GM18909 (cell line): Measurements from ENCODE around the gene SEMA4A.

Experiments used
- ATAC-seq: cut with Tn5 transposase; IDR thresholded peaks from one replicate; pipeline ENCODE4 v1.9.1; 2021; ENCODE audit warnings: mild to moderate bottlenecking; ENCODE audit not compliant: unreplicated experiment, poor library complexity

Gene SEMA4A

DNA sequence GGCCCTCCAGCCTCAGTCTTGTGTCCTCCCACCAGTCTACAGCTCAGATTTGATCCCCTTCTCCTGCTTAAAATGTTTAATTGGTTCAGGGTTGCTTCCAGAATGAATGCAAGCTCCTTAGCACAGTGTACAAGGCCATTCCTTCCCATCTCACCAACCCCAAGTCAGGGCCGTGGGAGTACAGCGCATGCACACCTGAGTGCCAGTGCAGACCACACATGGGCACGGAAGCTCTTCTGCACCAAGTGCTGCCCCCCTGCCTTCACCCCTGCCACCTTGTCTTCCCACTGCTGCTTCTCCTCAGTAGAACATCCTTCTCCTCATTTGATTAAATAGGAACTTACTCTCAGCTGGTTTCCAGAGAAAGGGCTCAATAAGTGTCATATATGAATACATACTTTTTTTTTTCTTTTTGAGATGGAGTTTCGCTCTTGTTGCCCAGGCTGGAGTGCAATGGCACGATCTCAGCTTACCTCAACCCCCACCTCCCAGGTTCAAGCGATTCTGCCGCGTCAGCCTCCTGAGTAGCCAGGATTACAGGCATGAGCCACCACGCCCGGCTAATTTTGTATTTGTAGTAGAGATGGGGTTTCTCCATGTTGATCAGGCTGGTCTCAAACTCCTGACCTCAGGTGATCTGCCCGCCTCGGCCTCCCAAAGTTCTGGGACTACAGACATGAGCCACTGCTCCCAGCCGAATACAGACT is 68.8 kb downstream of the SEMA4A start:
- ATAC-seq = no peak

DNA sequence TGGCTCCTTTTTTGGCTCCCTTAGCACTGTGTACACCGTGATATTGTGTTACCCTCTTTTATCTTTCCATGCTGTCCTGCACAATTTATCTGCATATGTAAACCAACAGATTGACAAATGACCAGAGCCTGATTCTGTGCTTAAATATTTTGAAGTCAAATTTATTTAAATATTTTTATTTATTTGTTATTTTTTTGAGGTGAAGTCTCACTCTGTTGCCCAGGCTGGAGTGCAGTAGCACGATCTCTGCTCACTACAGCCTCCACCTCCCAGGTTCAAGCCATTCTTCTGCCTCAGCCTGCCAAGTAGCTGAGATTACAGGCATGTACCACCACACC is 72.3 kb downstream of the SEMA4A start:
- peak; percentile 1 for ATAC-seq

DNA sequence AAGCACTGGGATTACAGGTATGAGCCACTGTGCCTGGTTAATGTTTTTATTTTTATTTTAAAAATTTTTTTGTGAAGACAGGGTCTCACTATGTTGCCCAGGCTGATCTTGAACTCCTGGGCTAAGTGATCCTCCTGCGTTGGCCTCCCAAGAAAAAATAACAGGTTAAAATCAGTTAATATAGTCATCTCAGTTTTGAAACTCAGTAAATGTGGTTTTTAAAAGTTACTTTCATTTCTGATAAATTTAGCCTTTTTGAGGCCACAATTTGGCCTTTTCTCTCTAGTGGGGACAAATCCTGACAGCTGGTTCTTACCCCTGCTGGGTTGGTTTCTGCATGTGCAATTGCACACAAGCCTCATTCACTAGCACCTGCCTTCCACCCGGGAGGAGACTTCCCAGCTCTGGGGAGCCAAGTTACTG is 72.7 kb downstream of the SEMA4A start:
- peak; percentile 61 for ATAC-seq

DNA sequence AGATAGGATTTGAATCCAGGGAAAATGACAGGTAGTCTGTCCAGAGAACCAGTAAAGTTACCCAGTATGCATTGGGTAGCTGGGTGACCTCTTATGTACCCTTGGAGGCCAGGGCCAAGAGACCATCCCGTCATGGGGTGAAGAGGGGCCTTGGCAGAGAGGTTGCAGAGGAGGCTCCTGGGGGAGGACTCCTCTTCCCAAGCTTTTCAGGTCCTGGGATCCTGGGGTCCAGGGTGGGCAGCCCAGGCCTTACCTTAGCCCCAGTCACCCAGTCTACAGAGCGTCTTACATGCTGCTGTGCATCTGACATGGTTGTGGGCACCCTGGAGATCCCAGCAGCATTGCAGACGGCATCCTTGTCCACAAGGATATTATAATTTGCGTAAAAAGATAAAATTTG is 73.4 kb downstream of the SEMA4A start:
- no peak for ATAC-seq
